Endothelial cell of umbilical vein (primary cell): ENCODE measurements around the gene CELSR1. TPM values are rescaled to one million over a fixed set of nuclear protein-coding genes. Genes with fewer than 3 reads are reported as not detected.

Source experiments
- BruUV-seq: library from RNA; stranded (reverse); fragments of 400-500 nt; replicated peaks from 2 replicates; lab custom pipeline; 2021; lab: Mats Ljungman, UMichigan
- CTCF ChIA-PET: fragments of 300-600, 350-600 bp; sonication (Branson Sonifier 250); formaldehyde crosslinking; loops from one replicate; lab custom pipeline; 2021; ENCODE audit warnings: antibody characterized with exemption, inconsistent platforms; lab: Charles Lee
- POLR2A ChIA-PET: fragments of 300-600, 350-600 bp; sonication (Branson Sonifier 250); formaldehyde crosslinking; loops from one replicate; lab custom pipeline; 2021; ENCODE audit warnings: antibody characterized with exemption, inconsistent platforms; lab: Charles Lee
- DNase-seq: peaks from one replicate; pipeline ENCODE4 v3.0.0-alpha.2; 2011; ENCODE audit warnings: low read depth, low spot score
- FAIRE-seq: peaks from 2 replicates; lab custom pipeline; 2011; peaks lifted over from hg19 to GRCh38; lab: Jason Lieb, UNC
- H2AFZ ChIP-seq: 2 replicates; pipeline ENCODE4 v1.6.0; 2012; ENCODE audit warnings: low read depth, low read length, control low read depth, inconsistent platforms
- H3K27ac ChIP-seq: 2 replicates; pipeline ENCODE4 v1.5.1; 2011; ENCODE audit warnings: low read depth, mild to moderate bottlenecking, control low read depth, low read length, moderate library complexity; ENCODE audit not compliant: insufficient read depth
- H3K27me3 ChIP-seq, 2 experiments: 2 replicates each; pipeline versions ENCODE4 v1.6.0 to v1.6.1; 2011; ENCODE audit warnings: low read length in 2 of 2, mixed read lengths in 1 of 2; ENCODE audit not compliant: control insufficient read depth in 2 of 2, insufficient read depth in 2 of 2
- H3K36me3 ChIP-seq, 2 experiments: 2 replicates in 1 of 2; 3 replicates in 1 of 2; pipeline ENCODE4 v1.5.1; 2011; ENCODE audit warnings: low read length in 2 of 2, mild to moderate bottlenecking in 1 of 2, moderate library complexity in 1 of 2; ENCODE audit not compliant: control insufficient read depth in 2 of 2, insufficient read depth in 2 of 2; ENCODE audit errors: extremely low read depth in 1 of 2
- H3K4me1 ChIP-seq: 3 replicates; pipeline ENCODE4 v1.5.1; 2011; ENCODE audit warnings: mild to moderate bottlenecking, low read length; ENCODE audit not compliant: control insufficient read depth, insufficient read depth; ENCODE audit errors: extremely low read depth
- H3K4me2 ChIP-seq: 2 replicates; pipeline ENCODE4 v1.6.1; 2011; ENCODE audit warnings: low read length, control low read depth, mixed read lengths; ENCODE audit not compliant: insufficient read depth
- H3K4me3 ChIP-seq, 3 experiments: fragments of 200-600 bp in 1 of 3; sonication (generic), shearing (Covaris generic) in 1 of 3; replicated peaks in 1 of 3; 2 replicates each; pipeline ENCODE4 v1.5.1; 2011 to 2016; ENCODE audit warnings: control low read depth in 3 of 3, low read length in 3 of 3, mild to moderate bottlenecking in 2 of 3, inconsistent platforms in 1 of 3, low read depth in 1 of 3, moderate library complexity in 1 of 3; ENCODE audit not compliant: insufficient read depth in 1 of 3
- H3K79me2 ChIP-seq: 2 replicates; pipeline ENCODE4 v1.6.0; 2012; ENCODE audit warnings: low read length, inconsistent platforms; ENCODE audit not compliant: control insufficient read depth, insufficient read depth
- H3K9ac ChIP-seq: replicated peaks from 2 replicates; pipeline ENCODE3; 2011; ENCODE audit warnings: low read length, control low read depth; ENCODE audit not compliant: insufficient read depth; ENCODE audit errors: extremely low read depth
- H3K9me1 ChIP-seq: replicated peaks from 3 replicates; pipeline ENCODE4 v1.6.0; 2011; ENCODE audit warnings: mild to moderate bottlenecking, low read length; ENCODE audit not compliant: control insufficient read depth, insufficient read depth; ENCODE audit errors: extremely low read depth
- H3K9me3 ChIP-seq: replicated peaks from 2 replicates; pipeline ENCODE4 v1.5.1; 2012; ENCODE audit warnings: low read length, inconsistent platforms; ENCODE audit not compliant: control insufficient read depth, insufficient read depth
- H4K20me1 ChIP-seq: replicated peaks from 2 replicates; pipeline ENCODE3; 2011; ENCODE audit warnings: mild to moderate bottlenecking, low read length; ENCODE audit not compliant: control insufficient read depth, insufficient read depth; ENCODE audit errors: extremely low read depth
- EZH2 ChIP-seq: IDR thresholded peaks from 2 replicates; pipeline ENCODE4 v1.6.1; 2012; ENCODE audit warnings: borderline replicate concordance, low read depth, mild to moderate bottlenecking, moderate library complexity, low read length, inconsistent platforms; ENCODE audit not compliant: severe bottlenecking
- FOS ChIP-seq: IDR thresholded peaks from 2 replicates; pipeline ENCODE4 v1.6.1; 2011; ENCODE audit warnings: mild to moderate bottlenecking, low read length, moderate library complexity, borderline replicate concordance; ENCODE audit not compliant: insufficient read depth
- GATA2 ChIP-seq: IDR thresholded peaks from 2 replicates; pipeline ENCODE4 v1.7.0; 2011; ENCODE audit warnings: low read depth, mild to moderate bottlenecking, moderate library complexity, mixed read lengths, low read length; ENCODE audit not compliant: insufficient read length, insufficient read depth
- JUN ChIP-seq: IDR thresholded peaks from 2 replicates; pipeline ENCODE4 v1.6.1; 2011; ENCODE audit warnings: borderline replicate concordance, low read depth; ENCODE audit not compliant: insufficient read length, insufficient read depth
- MYC ChIP-seq: IDR thresholded peaks from one replicate; pipeline ENCODE4 v1.6.1; 2011; ENCODE audit warnings: mild to moderate bottlenecking, low read depth, low read length
- POLR2A ChIP-seq: IDR thresholded peaks from 2 replicates; pipeline ENCODE4 v1.6.1; 2012; ENCODE audit warnings: low read depth, mild to moderate bottlenecking, control low read depth, low read length
- POLR2AphosphoS5 ChIP-seq: IDR thresholded peaks from 2 replicates; pipeline ENCODE4 v1.6.1; 2012; ENCODE audit warnings: low read depth, mild to moderate bottlenecking, control low read depth, low read length, moderate library complexity; ENCODE audit not compliant: insufficient read depth
- dilution Hi-C: fragments of 300-500 bp; cut with MboI; formaldehyde crosslinking; loops from one replicate; pipeline ENCODE4 v1.15.0; 2019; ENCODE audit warnings: low sequenced_read_pairs; ENCODE audit not compliant: extremely low pct_ligation_motif_present
- intact Hi-C: fragments of 100-400 bp; cut with micrococcal nuclease; formaldehyde crosslinking; loops from one replicate; pipeline ENCODE4 v1.10.0; 2022
- polyA plus RNA-seq, 4 experiments: library from polyadenylated mRNA; depleted of rRNA in 3 of 4; stranded (reverse) in 3 of 4; unstranded in 1 of 4; fragments of >200 nt; gene quantifications; 2 replicates each; pipeline versions ENCODE4 v1.2.1 to v1.2.3, GENCODE V29; 2011 to 2012; ENCODE audit warnings: missing spikeins in 1 of 4
- total RNA-seq: library from RNA; stranded (reverse); gene quantifications from 2 replicates; pipeline ENCODE4 v1.2.3, GENCODE V29; 2021
- TF ChIP-seq, protein P1 (sequence below), 2 donors: IDR thresholded peaks; 1 replicate in 1 of 2; 2 replicates in 1 of 2; pipeline ENCODE4 v1.5.1; 2011; ENCODE audit warnings: low read length in 2 of 2, mild to moderate bottlenecking in 2 of 2, moderate library complexity in 2 of 2, control low read depth in 1 of 2, inconsistent platforms in 1 of 2, low read depth in 1 of 2; ENCODE audit not compliant: insufficient read depth in 1 of 2; ENCODE audit errors: extremely low read depth in 1 of 2
- TF ChIP-seq, protein P2 (sequence below): IDR thresholded peaks from 2 replicates; pipeline ENCODE4 v1.6.1; 2011; ENCODE audit not compliant: insufficient read depth, insufficient read length

CELSR1 gene
- total and polyA plus RNA-seq, 2 donors (not counting 3 experiments of a cell fraction or from before 2014, with no cell fraction given): 3.7 to 5.4 TPM

- no peak overlapping the region for H3K9ac ChIP-seq
- H3K27me3 ChIP-seq: no peaks in the 10 kb centered on the region
- no peak for DNase-seq
- FAIRE-seq: no peak
- no peaks in the 10 kb centered on the region for H3K9me3 ChIP-seq
- no peak overlapping the region for H3K27ac ChIP-seq
- TF ChIP-seq JUN (no peak), GATA2 (no peak), MYC (no peak), FOS (no peak), EZH2 (no peak), POLR2AphosphoS5 (no peak), POLR2A (no peak)
- TF ChIP-seq, protein P1, sequence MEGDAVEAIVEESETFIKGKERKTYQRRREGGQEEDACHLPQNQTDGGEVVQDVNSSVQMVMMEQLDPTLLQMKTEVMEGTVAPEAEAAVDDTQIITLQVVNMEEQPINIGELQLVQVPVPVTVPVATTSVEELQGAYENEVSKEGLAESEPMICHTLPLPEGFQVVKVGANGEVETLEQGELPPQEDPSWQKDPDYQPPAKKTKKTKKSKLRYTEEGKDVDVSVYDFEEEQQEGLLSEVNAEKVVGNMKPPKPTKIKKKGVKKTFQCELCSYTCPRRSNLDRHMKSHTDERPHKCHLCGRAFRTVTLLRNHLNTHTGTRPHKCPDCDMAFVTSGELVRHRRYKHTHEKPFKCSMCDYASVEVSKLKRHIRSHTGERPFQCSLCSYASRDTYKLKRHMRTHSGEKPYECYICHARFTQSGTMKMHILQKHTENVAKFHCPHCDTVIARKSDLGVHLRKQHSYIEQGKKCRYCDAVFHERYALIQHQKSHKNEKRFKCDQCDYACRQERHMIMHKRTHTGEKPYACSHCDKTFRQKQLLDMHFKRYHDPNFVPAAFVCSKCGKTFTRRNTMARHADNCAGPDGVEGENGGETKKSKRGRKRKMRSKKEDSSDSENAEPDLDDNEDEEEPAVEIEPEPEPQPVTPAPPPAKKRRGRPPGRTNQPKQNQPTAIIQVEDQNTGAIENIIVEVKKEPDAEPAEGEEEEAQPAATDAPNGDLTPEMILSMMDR (IDR thresholded peaks at IDR 0.05; ENCODE audit: extremely low read depth in 1 of 2, insufficient read depth in 1 of 2, low read depth in 1 of 2, low read length in 2 of 2): no peak
- TF ChIP-seq, protein P2, sequence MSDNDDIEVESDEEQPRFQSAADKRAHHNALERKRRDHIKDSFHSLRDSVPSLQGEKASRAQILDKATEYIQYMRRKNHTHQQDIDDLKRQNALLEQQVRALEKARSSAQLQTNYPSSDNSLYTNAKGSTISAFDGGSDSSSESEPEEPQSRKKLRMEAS: no peak
- H3K4me3 ChIP-seq: no peak overlapping the region
- no peak overlapping the region for H3K4me2 ChIP-seq
- CTCF ChIA-PET: interaction anchor here (0.8 to 1.0 kb wide), 1 partner anchor 32 kb away, joined by 3 read pairs; no protein-coding TSS in a partner anchor
- no peaks in the 10 kb centered on the region for H3K4me1 ChIP-seq
- H3K9me1 ChIP-seq: no peaks in the 10 kb centered on the region
- H2AFZ ChIP-seq: no peak overlapping the region
- POLR2A ChIA-PET: no interaction called here
- no TSS peak for BruUV-seq
- H3K79me2 ChIP-seq: no peaks in the 10 kb centered on the region
- no peaks in the 10 kb centered on the region for H3K36me3 ChIP-seq
- H4K20me1 ChIP-seq: no peaks in the 10 kb centered on the region
- dilution Hi-C loops: no loop called here
- intact Hi-C loops: no loop called here
Measured at GRCh38 chr22:46399251-46400024, 138.0 kb downstream of the CELSR1 start.
